OCI-LY3 (cell line): ENCODE measurements around the gene COX11.

Experiments used
- H2AFZ ChIP-seq: fragments of 200-600, 300-600 bp; shearing (Covaris generic); 2 replicates; pipeline ENCODE4 v1.6.0; 2014; ENCODE audit warnings: antibody characterized with exemption, low read depth, low read length
- H3K27ac ChIP-seq: fragments of 200-600, 300-600 bp; sonication (generic); 2 replicates; pipeline ENCODE4 v1.5.1; 2014; ENCODE audit warnings: mild to moderate bottlenecking, low read length, moderate library complexity, mixed read lengths
- H3K27me3 ChIP-seq: fragments of 200-600, 300-600 bp; sonication (generic); 2 replicates; pipeline ENCODE4 v1.6.1; 2014; ENCODE audit warnings: low read depth, low read length, mixed read lengths
- H3K36me3 ChIP-seq: fragments of 200-600, 300-600 bp; sonication (generic); replicated peaks from 2 replicates; pipeline ENCODE3; 2014; ENCODE audit warnings: low read depth, low read length, mixed read lengths
- H3K4me1 ChIP-seq: fragments of 300-600, 200-600 bp; sonication (generic); 2 replicates; pipeline ENCODE4 v1.6.1; 2014; ENCODE audit warnings: low read length, mixed read lengths
- H3K4me2 ChIP-seq: fragments of 200-600, 300-600 bp; sonication (generic); 2 replicates; pipeline ENCODE4 v1.6.1; 2014; ENCODE audit warnings: low read length, mixed read lengths
- H3K4me3 ChIP-seq: fragments of 300-600, 200-600 bp; sonication (generic); 2 replicates; pipeline ENCODE4 v1.5.1; 2014; ENCODE audit warnings: antibody characterized with exemption, mild to moderate bottlenecking, low read length, moderate library complexity
- H3K79me2 ChIP-seq: fragments of 300-600, 200-600 bp; shearing (Covaris generic); 2 replicates; pipeline ENCODE4 v1.6.1; 2014; ENCODE audit warnings: mild to moderate bottlenecking, low read length, mixed read lengths
- H3K9ac ChIP-seq: fragments of 300-600, 200-600 bp; shearing (Covaris generic); 2 replicates; pipeline ENCODE4 v1.6.0; 2014; ENCODE audit warnings: mild to moderate bottlenecking, low read length, moderate library complexity
- H3K9me3 ChIP-seq: fragments of 200-600, 300-600 bp; shearing (Covaris generic); 2 replicates; pipeline ENCODE4 v1.6.1; 2014; ENCODE audit warnings: low read length, mixed read lengths; ENCODE audit not compliant: insufficient read depth
- H4K20me1 ChIP-seq: fragments of 200-600, 300-600 bp; sonication (generic); 2 replicates; pipeline ENCODE4 v1.6.1; 2016; ENCODE audit warnings: low read length, mixed read lengths; ENCODE audit not compliant: insufficient read depth
- EZH2phosphoT487 ChIP-seq: fragments of 200-600 bp; shearing (Covaris generic); IDR thresholded peaks from 2 replicates; pipeline ENCODE4 v1.6.1; 2018; ENCODE audit warnings: antibody characterized with exemption, mixed run types, low read depth
- TF ChIP-seq, protein P1 (sequence below): fragments of 200-600, 300-600 bp; sonication (generic); IDR thresholded peaks from 2 replicates; pipeline ENCODE4 v1.5.1; 2014; ENCODE audit warnings: antibody characterized with exemption, low read length, low read depth

Gene COX11

DNA sequence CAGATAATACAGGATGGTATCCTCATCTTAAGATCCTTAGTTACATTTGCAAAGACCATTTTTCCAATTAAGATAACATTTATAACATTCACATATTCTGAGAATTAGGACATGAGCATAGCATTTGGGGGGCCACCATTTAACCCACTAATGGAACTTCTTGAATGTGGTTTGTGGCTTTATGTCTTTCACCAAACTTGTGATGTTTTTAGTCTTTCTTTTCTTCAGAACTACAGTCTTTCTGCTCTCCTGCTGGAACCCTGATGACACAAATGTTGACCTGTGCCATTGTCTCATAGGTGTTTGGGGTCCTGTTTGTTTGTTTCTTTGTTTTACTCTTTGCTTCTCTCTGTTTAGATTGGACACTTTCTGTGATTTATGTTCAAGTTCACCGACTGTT, 23.2 kb downstream of the COX11 start:
- H3K9ac ChIP-seq = no peak overlapping the region
- TF ChIP-seq EZH2phosphoT487 = no peak
- H3K27me3 ChIP-seq = 0 out of 2 replicates have a peak, but pooled peaks cover 3% of the 10 kb centered on the region
- H3K36me3 ChIP-seq = no peaks in the 10 kb centered on the region
- no peak overlapping the region for H3K4me2 ChIP-seq
- no peaks in the 10 kb centered on the region for H3K79me2 ChIP-seq
- H4K20me1 ChIP-seq = no peaks in the 10 kb centered on the region
- no peak overlapping the region for H3K4me3 ChIP-seq
- H2AFZ ChIP-seq = no peak overlapping the region
- no peaks in the 10 kb centered on the region for H3K4me1 ChIP-seq
- H3K9me3 ChIP-seq = no peaks in the 10 kb centered on the region
- no peak overlapping the region for H3K27ac ChIP-seq

DNA sequence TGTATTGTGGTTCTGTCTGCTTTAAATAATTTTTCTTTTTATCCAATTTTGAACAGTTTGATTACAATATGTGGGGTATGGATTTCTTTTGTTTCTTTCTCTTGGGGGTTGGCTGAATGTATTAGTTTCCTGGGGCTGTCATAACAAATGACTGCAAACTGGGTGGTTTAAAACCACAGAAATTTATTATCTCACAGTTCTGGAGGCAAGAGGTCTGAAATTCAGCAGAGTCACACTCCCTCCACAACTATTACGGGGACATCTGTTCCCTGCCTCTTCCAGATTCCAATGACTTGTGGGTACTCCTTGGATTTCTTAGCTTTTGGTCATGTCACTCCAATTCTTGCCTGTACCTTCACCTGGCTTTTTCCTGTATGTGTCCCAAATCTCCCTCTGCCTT, 23.7 kb downstream of the COX11 start:
- Histone ChIP-seq H3K4me2 (no peak overlapping the region), H2AFZ (no peak overlapping the region), H3K27ac (no peak overlapping the region), H3K27me3 (0 out of 2 replicates have a peak, but pooled peaks cover 3% of the 10 kb centered on the region), H3K79me2 (no peaks in the 10 kb centered on the region), H3K9ac (no peak overlapping the region), H3K4me3 (no peak overlapping the region), H3K9me3 (no peaks in the 10 kb centered on the region), H3K4me1 (no peaks in the 10 kb centered on the region), H3K36me3 (no peaks in the 10 kb centered on the region), H4K20me1 (no peaks in the 10 kb centered on the region)
- TF ChIP-seq, protein P1, sequence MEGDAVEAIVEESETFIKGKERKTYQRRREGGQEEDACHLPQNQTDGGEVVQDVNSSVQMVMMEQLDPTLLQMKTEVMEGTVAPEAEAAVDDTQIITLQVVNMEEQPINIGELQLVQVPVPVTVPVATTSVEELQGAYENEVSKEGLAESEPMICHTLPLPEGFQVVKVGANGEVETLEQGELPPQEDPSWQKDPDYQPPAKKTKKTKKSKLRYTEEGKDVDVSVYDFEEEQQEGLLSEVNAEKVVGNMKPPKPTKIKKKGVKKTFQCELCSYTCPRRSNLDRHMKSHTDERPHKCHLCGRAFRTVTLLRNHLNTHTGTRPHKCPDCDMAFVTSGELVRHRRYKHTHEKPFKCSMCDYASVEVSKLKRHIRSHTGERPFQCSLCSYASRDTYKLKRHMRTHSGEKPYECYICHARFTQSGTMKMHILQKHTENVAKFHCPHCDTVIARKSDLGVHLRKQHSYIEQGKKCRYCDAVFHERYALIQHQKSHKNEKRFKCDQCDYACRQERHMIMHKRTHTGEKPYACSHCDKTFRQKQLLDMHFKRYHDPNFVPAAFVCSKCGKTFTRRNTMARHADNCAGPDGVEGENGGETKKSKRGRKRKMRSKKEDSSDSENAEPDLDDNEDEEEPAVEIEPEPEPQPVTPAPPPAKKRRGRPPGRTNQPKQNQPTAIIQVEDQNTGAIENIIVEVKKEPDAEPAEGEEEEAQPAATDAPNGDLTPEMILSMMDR = no peak
- no peak for TF ChIP-seq EZH2phosphoT487

DNA sequence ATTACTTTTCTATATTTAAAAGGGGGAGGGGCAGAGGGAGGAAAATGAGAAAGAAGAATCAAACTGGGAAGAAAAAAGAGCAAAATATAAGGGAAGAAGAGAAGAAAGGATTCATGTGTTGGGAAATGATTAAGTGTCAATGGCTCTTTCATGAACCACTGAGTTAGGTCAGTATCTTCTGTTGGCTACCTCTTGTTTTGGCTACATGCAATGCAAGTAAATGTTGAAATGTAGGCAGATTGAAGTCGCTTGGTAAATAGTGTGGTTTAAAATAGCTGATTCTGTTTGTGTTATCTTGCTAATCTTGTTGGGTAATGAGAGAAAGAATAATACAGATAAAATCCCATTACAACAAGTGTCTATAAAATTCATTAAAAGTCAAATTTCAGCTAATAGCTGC, 27.2 kb downstream of the COX11 start:
- TF ChIP-seq, protein P1 = no peak
- TF ChIP-seq EZH2phosphoT487 = no peak
- Histone ChIP-seq H3K4me3 (no peak overlapping the region), H3K9ac (no peak overlapping the region), H4K20me1 (no peaks in the 10 kb centered on the region), H3K36me3 (no peaks in the 10 kb centered on the region), H3K9me3 (no peaks in the 10 kb centered on the region), H3K27me3 (0 out of 2 replicates have a peak, but pooled peaks cover 2% of the 10 kb centered on the region), H3K79me2 (no peaks in the 10 kb centered on the region), H3K4me2 (no peak overlapping the region), H3K27ac (no peak overlapping the region), H2AFZ (no peak overlapping the region), H3K4me1 (no peaks in the 10 kb centered on the region)

DNA sequence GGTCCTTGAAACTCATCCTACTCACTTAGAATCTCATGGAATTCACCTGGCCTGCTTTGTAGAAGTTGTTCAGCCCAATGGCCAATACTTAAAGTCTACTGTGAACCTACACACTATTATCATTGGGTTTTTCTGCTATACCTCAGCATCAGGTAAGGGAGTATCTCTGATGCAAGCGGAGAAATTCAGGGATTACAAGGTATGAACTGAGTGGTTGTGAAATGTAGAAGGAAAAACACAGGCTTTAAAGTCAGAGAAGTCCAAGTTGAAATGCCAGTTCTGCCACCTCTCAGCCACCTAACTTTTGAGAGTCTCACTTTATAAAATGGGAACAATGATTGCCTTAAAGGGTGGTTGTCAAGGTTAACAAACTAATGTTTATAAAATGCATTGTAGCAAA, 31.0 kb downstream of the COX11 start:
- TF ChIP-seq, protein P1 = no peak
- TF ChIP-seq EZH2phosphoT487 = no peak

DNA sequence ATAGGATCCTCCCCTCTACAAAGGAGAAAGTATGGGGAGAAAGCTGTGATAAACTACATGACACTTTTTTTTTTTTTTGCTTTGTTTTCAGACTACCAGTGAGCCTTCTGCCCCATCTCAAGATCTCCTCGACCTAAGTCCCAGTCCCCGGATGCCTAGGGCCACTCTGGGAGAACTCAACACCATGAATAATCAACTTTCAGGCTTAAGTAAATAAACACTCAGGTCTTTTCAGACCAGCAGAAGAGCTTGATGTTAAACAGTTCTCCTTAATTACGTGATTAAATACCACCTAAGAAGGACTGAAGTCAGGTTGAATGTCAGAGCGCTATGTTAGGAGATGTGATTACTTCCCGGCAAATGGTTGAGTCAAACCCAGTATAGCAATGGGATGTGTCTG, 31.4 kb downstream of the COX11 start:
- Histone ChIP-seq H3K4me3 (no peak overlapping the region), H2AFZ (no peak overlapping the region), H3K27me3 (no peaks in the 10 kb centered on the region), H3K79me2 (no peaks in the 10 kb centered on the region), H3K4me2 (no peak overlapping the region), H3K4me1 (peaks cover 8% of the 10 kb centered on the region; the same call in 1 of the 2 replicates), H3K27ac (no peak overlapping the region), H3K9me3 (no peaks in the 10 kb centered on the region), H3K36me3 (no peaks in the 10 kb centered on the region), H3K9ac (no peak overlapping the region), H4K20me1 (no peaks in the 10 kb centered on the region)
- TF ChIP-seq EZH2phosphoT487 = no peak
- TF ChIP-seq, protein P1 = no peak

More for the DNA sequence above, 31.0 kb downstream of the COX11 start:
- Histone ChIP-seq H3K79me2 (no peaks in the 10 kb centered on the region), H3K9ac (no peak overlapping the region), H3K4me1 (peaks cover 8% of the 10 kb centered on the region; the same call in 1 of the 2 replicates), H2AFZ (no peak overlapping the region), H3K9me3 (no peaks in the 10 kb centered on the region), H3K27me3 (no peaks in the 10 kb centered on the region), H3K27ac (no peak overlapping the region), H4K20me1 (no peaks in the 10 kb centered on the region), H3K4me2 (no peak overlapping the region), H3K4me3 (no peak overlapping the region), H3K36me3 (no peaks in the 10 kb centered on the region)
